DMS79 treated with DMSO at 0.1 percent for 48 hours (cell line): ENCODE data around the gene ITGBL1.

Experiments
- DNase-seq: peaks from one replicate; lab custom pipeline; 2025; lab: John Stamatoyannopoulos, UW

The ITGBL1 gene

DNA sequence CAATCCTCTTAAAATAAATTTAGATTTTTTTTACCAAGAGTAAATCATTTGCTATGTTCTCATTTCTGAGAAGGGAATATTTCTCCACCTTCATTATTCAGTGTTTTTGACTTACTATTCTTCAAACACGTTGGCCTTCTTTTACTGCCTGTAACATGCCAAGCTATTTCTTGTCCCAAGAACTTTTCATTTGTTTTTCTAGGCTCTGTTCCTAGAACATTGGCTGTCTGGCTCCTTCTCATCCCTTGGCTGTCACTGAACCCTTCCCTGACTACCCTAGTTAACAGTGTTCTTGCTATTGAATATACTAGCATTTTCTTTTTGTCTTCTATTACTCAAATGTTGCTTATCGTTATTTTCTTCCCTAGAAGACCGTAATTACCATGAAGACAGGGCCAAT is 248.1 kb downstream of the ITGBL1 start:
- no peak for DNase-seq

DNA sequence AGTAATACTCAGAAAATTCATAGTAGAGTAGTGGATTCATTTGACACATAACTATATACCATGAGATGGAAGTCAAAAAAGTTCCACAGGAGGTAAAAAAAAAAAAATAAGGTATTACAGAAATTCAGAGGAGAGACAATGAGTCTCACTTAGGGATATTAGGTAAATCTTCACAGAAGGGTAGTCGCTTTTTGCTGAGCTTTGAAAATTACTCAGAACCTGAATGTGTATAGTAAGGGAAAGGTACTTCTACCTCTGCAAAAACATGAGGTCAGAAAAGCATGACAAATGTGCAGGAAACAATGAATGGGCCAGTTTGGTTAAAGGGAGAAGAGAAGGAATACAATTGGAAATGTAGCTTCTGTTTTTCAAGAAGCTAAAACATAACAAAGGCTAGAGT is 250.6 kb downstream of the ITGBL1 start:
- no peak for DNase-seq

GRCh38 chr13:101703838-101704237 is 251.4 kb downstream of the ITGBL1 start:
- no peak for DNase-seq

- no peak for DNase-seq
Measured at GRCh38 chr13:101706651-101707050, 254.2 kb downstream of the ITGBL1 start.

DNA sequence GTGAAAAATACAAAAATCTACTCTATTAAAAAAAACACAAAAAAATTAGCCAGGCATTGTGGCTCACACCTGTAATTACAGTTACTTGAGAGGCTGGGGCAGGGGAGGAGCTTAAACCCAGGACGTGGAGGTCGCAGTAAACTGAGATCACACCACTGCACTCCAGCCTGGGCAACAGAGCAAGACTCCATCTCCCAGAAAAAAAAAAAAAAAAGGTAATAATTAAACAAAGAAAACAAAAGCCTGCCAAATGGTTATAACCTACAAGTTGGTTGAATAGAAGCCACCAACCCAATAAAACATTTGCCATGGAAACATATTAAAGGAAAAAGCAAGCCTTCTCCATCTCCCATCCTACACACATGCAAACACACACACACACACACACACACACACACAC is 255.2 kb downstream of the ITGBL1 start:
- no peak for DNase-seq

DNA sequence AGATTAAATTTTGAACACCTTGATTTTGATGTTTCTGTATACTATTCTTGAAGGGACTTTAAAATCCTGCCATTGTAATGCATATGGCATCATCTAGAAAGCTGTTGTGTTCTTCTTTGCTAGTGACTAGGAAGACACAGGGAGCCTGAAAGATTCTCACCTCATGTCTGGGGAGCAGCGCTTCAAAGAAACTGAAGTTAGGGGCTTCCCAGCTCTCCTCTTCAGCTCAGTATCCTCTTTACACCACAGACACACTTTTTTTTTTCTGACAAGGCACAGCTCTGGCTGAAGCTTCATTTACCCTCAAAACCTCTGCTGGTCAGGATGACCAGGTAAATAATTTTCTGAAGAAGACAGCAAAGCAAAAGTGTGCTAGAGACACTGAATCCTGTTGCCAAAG is 255.6 kb downstream of the ITGBL1 start:
- DNase-seq: no peak

DNA sequence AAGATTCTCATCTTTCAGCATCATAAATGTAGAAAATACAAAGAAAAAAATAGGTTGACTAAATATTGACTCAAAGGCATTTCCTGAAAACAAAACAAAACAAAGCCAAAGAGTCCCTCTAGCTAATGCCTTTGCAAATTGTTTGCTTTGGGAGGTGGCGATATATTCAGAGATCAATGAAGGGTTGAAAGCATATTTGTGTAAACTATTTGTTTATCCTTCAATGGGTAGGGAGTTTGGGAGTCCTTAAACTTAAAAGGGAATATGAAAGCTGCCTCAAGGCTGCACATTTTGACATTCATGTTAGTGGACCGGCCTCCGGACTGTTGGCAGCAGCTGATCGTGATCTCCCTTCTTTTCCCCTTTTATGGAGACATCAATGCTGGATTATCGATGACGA is 257.5 kb downstream of the ITGBL1 start:
- DNase-seq: no peak

GRCh38 chr13:101711307-101712025 is 259.0 kb downstream of the ITGBL1 start:
- DNase-seq: no peak

- no peak for DNase-seq
Measured at GRCh38 chr13:101712026-101712348, 259.5 kb downstream of the ITGBL1 start.

- no peak for DNase-seq
Measured at GRCh38 chr13:101714195-101714594, 261.7 kb downstream of the ITGBL1 start.

- no peak for DNase-seq
Measured at GRCh38 chr13:101717353-101717752, 264.9 kb downstream of the ITGBL1 start.

DNA sequence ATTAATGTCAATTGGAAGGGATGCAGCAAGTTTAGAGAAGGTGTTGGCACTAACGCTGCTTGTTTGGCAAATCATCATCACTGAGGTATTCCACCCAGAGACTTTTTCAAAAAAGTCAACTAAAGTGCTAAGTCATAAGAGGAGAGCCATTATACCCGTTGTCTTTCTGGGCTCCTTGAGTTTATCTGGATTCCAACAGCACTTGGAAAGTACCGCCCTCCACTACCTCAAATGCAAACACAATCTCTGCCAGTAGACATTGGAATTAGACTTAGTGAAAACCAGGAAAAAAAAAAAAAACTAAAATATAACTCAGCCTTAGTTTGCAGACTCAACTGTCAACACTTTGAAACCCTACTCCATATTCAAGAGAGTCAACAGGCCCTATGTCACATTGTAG is 266.0 kb downstream of the ITGBL1 start:
- no peak for DNase-seq

- no peak for DNase-seq
Measured at GRCh38 chr13:101726681-101727080, 274.2 kb downstream of the ITGBL1 start.

DNA sequence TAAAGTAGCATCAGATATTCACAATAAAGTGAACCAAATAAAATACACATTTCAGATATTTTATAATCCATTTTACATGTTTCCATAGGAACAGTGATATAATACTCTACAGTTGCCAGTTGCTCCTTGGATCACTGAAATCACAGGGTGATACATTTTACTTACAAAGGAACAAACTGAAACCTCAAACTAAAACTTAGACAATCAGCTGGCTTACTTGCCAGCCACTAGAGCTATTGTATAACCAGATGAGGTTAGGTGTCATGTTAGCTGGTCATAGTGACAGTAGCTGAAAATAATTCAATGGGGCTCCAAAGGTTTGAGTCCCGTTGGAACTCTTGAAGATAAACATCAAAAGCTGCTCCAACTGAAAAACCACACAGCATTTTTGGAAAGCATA is 274.6 kb downstream of the ITGBL1 start:
- no peak for DNase-seq

- no peak for DNase-seq
Measured at GRCh38 chr13:101728021-101728420, 275.5 kb downstream of the ITGBL1 start.

GRCh38 chr13:101728615-101729014 is 276.1 kb downstream of the ITGBL1 start:
- DNase-seq: no peak

GRCh38 chr13:101730420-101731000 is 278.0 kb downstream of the ITGBL1 start:
- DNase-seq: no peak

DNA sequence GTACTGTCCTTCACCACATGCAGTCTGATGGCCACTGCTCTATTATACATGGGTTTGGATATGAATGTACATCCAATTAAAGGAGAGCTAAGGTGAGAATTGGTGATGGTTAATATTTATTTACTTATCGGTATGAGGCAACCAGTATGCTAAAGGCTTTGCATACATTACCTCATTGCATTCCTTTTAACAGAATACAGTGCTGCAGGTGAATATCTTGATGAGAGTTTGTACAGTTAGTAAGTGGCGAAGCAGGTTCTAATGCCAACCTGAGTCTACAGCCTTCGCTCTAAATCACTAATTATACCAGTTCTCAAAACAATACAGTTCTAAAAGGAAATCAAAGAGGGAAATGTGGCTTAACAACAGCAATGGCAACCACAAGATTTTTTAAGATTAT is 284.1 kb downstream of the ITGBL1 start:
- DNase-seq: no peak

DNA sequence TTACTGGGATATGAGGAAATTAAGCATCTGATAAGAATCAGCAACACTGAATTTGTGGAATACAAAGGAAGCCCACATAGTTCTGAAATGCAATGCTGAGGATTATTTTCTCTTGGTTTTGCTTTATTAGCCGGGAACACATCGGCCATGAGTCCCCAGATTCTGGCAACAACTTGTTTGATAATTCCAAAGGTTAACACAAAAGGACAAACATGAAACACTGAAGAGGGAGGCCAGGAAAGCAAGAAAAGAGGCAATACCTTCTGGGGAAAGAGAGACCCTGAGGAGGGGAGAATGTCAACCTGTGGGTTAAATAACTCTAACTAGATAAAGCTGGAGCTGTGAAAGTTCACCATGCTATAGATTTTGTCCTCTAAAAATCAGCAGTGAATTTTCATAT is 285.9 kb downstream of the ITGBL1 start:
- DNase-seq: no peak

- no peak for DNase-seq
Measured at GRCh38 chr13:101739382-101740178, 287.1 kb downstream of the ITGBL1 start.

DNA sequence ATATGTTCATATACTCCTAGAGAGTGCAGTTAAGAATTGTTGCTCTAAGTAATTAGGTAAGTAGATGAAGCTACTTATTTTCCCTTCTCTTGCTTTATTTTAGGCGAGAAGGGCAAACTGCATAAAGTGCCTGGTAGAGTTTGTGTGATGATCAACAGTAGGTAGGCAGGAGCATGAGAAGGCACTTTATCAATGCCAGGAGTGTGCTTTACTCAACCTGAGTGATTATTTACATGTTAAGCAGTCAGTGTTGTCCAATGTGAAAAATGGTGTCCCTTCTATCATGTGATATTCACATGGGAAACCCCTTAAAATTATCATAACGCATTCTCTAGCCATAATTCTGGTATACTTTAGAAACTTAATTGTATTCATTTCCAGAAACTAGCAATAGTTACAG is 294.0 kb downstream of the ITGBL1 start:
- DNase-seq: no peak

DNA sequence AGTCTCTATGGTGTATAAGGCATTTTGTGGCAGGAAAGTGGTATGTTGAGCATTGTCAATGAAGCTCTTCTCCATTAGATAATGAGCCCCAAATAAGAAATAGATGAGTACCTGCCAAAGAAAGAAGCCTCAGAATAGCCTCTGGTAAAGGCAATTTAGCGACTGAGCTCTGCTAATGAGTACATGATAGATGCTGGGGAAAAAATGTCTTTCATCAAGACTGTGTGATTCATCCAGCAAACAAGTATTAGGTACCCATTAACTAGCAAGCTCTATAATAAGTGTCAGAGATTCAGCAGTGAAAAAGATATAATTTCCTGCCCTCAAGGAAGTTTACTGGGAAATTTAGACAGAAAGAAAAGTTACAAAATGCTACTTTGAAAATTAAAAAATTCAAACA is 294.6 kb downstream of the ITGBL1 start:
- DNase-seq: no peak

DNA sequence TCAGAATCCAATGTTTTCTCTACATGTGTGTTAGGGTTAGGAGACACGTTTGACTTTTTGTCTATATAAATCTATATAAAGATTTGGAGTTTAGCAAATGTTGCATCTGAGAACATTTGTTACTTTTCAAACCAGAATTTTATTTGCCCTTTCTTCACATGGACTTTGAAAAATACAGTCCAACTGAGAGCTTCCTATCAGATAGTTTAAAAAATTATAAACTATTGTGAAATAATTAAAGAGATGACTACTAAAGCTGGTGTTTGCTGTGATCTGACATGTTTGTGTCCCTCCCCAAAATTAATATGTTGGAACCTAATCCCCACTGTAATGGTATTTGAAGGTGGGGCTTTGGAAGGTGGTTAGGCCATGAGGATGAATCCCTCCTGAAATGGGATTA is 297.1 kb downstream of the ITGBL1 start:
- DNase-seq: no peak
